GM18858 (cell line): ENCODE measurements around the gene OR2J1.
"Not testable (repeated sequence)": the region's sequence is repeated elsewhere in the genome, so short reads cannot be mapped to it uniquely, and the experiment has no call there.

Experiments
- ATAC-seq: cut with Tn5 transposase; IDR thresholded peaks from one replicate; pipeline ENCODE4 v1.9.1; 2021; ENCODE audit not compliant: unreplicated experiment

OR2J1 gene

GRCh38 chr6:29099190-29099589, at the start of gene OR2J1:
TSS of gene OR2J1 (plus strand) at chr6:29099490. CDS start at chr6:29100943, 1,453 bp downstream.
- no peak for ATAC-seq

- ATAC-seq, result no peak
Measured at GRCh38 chr6:29051680-29052079, 47.6 kb upstream of the OR2J1 start.

GRCh38 chr6:29071831-29072723, 27.2 kb upstream of the OR2J1 start:
- no peak for ATAC-seq

- no peak for ATAC-seq
Measured at GRCh38 chr6:29079203-29079602, 20.1 kb upstream of the OR2J1 start.

- no peak for ATAC-seq
Measured at GRCh38 chr6:29081312-29081711, 18.0 kb upstream of the OR2J1 start.

GRCh38 chr6:29082457-29082856, 16.8 kb upstream of the OR2J1 start:
- ATAC-seq, result no peak

- ATAC-seq, result no peak
Measured at GRCh38 chr6:29087213-29087612, 12.1 kb upstream of the OR2J1 start, which contains the start of gene OR2B3. TSS of gene OR2B3 (minus strand) at chr6:29087313. CDS start at chr6:29087248, 65 bp downstream.

GRCh38 chr6:29092957-29093356, 6.3 kb upstream of the OR2J1 start:
- no peak for ATAC-seq

- no peak for ATAC-seq
Measured at GRCh38 chr6:29097803-29098202, 1.5 kb upstream of the OR2J1 start.

GRCh38 chr6:29107758-29108157, 8.5 kb downstream of the OR2J1 start, which contains the start of gene OR2J3:
TSS of gene OR2J3 (plus strand) at chr6:29108058. CDS start at chr6:29111891, 3,833 bp downstream.
- no peak for ATAC-seq

GRCh38 chr6:29112135-29112534, 12.8 kb downstream of the OR2J1 start:
- ATAC-seq, result no peak

- not testable (repeated sequence) for ATAC-seq
Measured at GRCh38 chr6:29114964-29115363, 15.7 kb downstream of the OR2J1 start.

- ATAC-seq, result no peak
Measured at GRCh38 chr6:29129326-29130012, 30.2 kb downstream of the OR2J1 start.

GRCh38 chr6:29130644-29131043, 31.4 kb downstream of the OR2J1 start:
- no peak for ATAC-seq

GRCh38 chr6:29131691-29132090, 32.4 kb downstream of the OR2J1 start:
- no peak for ATAC-seq

- no peak for ATAC-seq
Measured at GRCh38 chr6:29137724-29138123, 38.4 kb downstream of the OR2J1 start.

- no peak for ATAC-seq
Measured at GRCh38 chr6:29141606-29142005, 42.3 kb downstream of the OR2J1 start.

GRCh38 chr6:29142309-29142708, 43.0 kb downstream of the OR2J1 start:
- no peak for ATAC-seq

GRCh38 chr6:29146179-29146578, 46.9 kb downstream of the OR2J1 start:
- ATAC-seq, result no peak

- ATAC-seq, result no peak
Measured at GRCh38 chr6:29147074-29147473, 47.8 kb downstream of the OR2J1 start.

- ATAC-seq, result not testable (repeated sequence)
Measured at GRCh38 chr6:29149444-29149843, 50.2 kb downstream of the OR2J1 start.
